PC-9 (cell line): ENCODE data around the gene TRPV5.

Source experiments
- CTCF ChIP-seq: fragments of 200-600 bp; sonication (generic); conservative IDR thresholded peaks from 2 replicates; pipeline ENCODE4 v1.6.1; 2017; ENCODE audit warnings: mixed run types, antibody characterized with exemption, mild to moderate bottlenecking, moderate library complexity
- EZH2 ChIP-seq: fragments of 200-600 bp; sonication (generic); IDR thresholded peaks from 2 replicates; pipeline ENCODE4 v1.8.0; 2017; ENCODE audit warnings: antibody characterized with exemption, low read depth

- TF ChIP-seq CTCF (no peak), EZH2 (no peak)
Measured at GRCh38 chr7:142932386-142933091, 1.0 kb downstream of the TRPV5 start.
